Smooth muscle cell of the brain vasculature (primary cell): ENCODE results near the gene MGRN1.

ENCODE experiments used
- DNase-seq: peaks from one replicate; pipeline ENCODE4 v3.0.0-alpha.2; 2012; ENCODE audit warnings: low read depth, low spot score

Gene MGRN1

DNA sequence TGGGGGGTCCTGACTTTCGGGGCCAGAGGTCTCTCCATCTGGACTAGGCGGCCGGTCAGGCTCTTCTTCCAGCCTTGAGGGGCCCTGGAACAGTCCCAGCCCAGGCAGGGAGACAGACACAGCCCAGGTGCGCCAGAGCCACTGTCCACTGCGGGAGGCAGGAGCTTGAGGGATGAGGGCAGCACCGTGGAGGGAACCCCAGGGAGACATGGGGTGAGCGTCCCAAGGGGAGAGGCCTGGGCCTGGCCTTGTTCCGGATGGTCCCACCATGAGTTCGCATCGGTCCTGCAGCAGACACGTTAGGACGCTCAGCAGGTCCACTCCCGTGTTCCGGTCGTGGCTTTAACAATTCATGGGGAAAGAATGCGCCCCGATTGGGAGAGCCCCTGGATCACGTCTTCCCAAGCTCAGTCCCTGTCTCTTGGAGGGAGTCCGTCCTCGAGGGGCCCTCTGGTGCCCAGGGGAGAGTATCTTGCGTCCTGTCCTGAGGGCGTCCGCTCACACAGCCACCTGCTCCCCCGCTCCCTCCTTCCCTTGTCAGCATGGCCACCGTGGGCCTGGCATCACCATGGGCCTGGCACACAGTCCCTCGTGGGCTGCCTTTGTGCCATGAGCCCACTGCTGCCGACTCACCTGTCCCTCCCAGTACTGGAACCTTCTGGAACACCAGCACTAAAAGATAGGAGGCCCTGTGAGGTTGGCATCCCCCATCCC lies 62.0 kb downstream of the MGRN1 start:
- no peak for DNase-seq

GRCh38 chr16:4687416-4687815 lies 62.8 kb downstream of the MGRN1 start:
- no peak for DNase-seq

DNA sequence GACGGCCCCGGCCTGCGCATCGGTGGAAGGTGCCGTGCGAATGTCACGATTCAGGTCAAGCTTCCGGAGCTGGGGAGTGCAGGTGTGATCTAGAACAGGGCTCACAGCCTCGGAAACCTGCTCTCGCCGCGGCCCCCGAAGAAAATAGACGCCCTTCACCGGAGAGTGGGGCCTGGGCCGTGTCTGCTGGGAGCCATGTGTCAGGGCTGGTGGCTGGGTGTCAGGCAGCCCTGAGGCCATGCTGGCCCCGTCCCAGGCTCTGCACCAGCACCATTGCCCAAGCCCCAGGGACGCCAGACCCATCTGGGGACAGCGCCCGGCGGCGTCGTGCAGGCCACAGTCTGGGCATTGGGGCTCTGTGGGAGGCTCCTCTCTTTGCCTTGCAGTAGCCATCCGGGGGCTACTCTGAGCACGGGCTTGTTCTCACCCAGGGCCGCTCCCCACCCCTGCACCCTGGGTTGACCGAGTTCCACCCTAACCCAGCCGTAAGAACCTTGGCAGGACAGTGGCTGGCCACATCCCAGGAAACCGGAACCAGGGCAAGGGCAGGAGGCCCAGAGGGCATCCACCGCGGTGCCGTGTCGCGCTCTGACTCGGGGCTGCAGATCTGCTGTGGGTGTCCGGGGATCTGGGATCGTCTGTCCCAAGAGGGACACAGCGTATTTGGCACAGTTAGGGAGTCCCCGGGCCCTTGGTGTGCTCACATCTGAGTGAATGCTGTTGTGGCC lies 63.5 kb downstream of the MGRN1 start:
- no peak for DNase-seq

DNA sequence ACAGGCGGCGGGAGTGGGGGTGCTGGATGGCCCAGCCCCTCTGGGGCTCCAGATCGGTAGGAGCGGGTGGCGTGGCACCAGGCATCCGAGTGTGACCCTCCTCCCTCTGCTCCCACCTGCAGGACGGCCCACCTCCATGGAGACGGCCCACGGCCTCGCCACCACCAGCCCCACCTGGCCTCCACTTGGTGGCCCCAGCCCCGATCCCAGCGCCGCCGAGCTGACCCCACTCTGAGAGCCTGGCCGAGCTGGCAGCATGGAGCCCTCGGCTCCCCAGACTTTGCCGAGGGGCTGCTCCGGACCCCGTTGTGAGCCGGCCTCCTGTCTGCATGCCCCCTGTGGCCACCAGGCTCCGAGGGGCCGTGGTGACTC lies 64.0 kb downstream of the MGRN1 start:
- no peak for DNase-seq

DNA sequence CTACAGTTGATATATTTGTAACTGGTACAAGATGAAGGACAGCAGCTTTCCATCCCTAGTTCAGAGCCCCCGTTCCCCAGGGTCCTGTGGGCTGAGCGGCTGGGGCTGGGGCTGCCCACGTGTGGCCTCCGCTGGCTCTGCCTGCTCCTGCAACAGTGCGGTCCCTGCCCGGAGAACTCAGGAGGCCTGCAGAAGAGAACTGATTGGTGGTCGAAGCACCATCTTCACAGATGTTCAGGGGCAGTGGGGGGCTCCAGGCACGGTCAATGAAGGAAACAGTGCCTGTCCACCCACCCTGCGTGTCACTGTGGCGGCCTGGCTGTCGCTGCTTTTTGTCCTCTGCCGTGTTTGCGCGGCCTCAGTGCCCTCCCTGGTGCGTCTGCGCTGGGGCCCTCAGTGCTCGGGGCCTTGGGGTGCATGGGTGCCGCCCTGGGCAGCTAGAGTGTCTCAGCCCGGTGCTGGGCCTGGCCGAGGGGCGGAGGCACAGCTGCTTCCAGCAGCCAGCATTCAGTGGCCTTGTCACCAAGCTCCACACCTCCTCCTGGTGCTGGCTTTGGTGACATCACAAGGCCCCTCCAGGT lies 64.6 kb downstream of the MGRN1 start:
- no peak for DNase-seq

DNA sequence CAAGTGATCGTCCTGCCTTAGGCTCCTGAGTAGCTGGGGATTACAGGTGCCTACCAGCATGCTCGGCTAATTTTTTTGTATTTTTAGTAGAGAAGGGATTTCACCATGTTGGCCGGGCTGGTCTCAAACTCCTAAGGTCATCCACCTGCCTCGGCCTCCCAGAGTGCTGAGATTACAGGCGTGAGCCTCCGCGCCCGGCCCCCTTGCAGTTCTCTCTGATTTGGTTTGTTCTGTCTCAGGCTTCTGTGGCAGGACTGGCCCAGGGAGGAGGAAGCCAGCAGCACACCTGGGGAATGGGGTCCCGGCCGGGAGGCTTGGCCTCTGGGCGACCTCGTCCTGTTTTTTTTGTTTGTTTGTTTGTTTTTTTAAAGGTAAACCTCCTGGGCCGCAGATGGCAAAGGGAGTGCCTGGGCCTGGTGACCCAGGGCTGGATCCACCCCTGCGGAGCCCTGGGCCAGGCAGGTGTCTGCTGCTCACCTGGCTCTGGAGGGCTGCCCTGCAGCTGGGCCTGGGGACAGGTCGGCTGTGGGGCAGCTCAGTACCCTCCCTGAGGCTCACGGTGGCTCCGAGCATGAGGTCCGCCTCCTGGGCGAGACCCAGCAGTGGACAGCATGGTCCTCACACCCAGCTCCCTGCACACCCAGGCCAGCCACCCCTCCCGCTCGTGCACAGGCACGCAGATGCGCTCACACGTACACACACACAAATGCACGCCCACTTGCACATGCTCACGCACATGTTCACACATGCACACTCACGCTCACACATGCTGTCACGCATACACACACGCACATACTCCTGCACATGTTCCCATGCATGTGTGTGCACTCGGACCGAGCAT lies 65.5 kb downstream of the MGRN1 start:
- no peak for DNase-seq

GRCh38 chr16:4690946-4691665 lies 66.5 kb downstream of the MGRN1 start:
- DNase-seq, result no peak

- no peak for DNase-seq
These were observed 67.2 kb downstream of the MGRN1 start for GRCh38 chr16:4691666-4692412.

DNA sequence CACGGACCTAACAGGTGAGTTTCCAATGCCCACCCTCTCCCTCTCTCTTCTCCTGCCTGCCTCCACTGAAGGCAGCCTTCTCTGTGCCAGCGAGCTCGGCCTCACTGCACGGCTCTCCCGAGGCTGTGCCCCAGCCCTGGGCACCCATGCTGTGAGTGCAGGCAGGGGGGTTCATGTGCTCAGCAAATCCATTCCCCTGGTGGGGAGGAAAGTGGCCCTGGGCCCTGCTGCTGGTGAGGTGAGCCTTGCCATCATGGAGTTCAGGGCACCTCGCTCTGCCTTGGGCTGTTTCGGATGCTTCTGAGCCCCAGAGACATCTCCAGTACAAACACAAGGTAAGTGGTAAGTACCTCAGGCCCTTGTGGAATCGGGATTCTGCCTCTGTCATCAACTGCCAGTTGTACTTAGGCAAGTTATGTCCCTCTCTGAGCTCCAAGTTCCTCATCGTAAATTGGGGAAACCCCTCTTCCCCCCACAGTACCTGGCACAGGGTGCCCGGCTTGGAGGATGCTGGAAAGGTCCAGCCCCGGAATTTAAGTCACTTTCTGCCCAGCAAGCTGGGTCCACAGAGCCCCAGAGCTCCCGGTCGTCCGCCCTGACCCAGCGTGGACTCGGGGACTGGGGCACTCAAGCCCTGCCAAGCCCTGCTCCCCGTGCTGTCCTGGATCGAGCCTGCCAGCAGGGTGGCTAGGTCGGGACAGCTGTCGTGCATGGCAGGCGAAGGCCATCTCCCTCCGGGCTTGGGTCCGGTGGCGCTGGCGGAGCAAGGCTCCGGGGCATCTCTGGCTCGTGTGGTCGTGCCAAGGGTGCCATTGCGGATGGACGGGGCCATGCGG lies 68.1 kb downstream of the MGRN1 start:
- DNase-seq, result no peak

DNA sequence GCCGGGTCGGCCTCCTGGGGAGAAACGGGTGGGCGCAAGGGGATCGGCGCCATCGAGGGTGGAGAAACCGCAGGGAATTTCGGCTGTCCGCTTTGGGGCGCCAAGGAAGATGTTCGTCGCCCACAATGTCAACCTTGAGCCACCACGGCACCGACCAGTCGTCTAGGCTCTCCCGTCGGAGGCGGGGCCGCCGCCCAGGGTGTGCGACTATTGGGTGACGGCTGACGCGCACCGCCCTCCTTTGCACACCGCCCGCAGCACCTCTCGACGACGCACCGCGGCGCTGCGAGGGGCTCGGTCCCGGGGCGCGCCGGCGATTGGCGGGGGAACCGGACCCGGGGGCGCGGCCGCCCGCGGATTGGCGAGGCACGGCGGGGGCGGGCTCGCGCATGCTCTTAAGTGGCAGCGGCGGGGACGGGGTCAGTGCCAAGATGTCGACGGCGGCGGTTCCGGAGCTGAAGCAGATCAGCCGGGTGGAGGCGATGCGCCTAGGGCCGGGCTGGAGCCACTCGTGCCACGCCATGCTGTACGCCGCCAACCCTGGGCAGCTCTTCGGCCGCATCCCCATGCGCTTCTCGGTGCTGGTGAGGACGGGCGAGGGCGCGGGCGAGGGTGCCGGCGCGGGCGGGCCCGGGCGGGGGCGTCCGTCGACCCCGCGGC lies 68.8 kb downstream of the MGRN1 start, which contains the start of gene NUDT16L1:
TSS of gene NUDT16L1 (plus strand) at position 267 of the 660 bp plus-strand sequence. CDS start at position 432, 165 bp downstream.
- DNase-seq, result peak; percentile 83

- no peak for DNase-seq
These were observed 69.5 kb downstream of the MGRN1 start for GRCh38 chr16:4693956-4694641.

DNA sequence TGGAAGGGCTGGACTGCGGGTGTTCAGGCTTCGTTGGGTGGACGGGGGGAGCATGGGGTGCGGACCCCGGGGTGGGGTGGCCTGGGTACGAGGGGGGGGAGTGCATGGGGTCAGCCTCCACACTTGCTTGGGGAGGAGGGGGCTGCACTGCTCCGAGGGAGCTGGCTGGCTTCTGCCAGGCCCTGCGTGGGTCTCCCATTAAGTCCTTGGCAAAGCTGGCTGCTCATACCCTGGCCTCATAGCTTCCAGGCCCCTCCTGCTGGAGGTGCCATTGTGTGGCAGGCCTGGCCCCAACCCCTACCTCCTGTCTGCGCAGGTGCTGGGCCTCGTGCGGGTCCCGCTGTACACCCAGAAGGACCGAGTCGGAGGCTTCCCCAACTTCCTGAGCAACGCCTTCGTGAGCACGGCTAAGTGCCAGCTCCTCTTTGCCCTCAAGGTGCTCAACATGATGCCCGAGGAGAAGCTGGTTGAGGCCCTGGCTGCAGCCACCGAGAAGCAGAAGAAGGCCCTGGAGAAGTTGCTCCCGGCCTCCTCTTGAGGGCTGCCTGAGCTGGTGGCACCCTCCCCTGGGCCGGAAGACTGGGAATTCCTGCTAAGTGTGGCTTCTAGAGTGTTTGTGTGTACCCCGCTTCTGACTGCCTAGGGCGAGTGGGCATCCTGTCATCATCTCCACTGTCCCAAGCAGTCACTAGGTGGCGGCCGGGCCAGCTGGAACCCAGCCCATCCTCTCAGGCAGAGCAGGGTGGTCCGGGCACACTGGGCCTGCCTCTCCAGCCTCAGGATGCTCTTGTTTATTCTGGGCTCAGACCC lies 70.2 kb downstream of the MGRN1 start:
- DNase-seq, result no peak

DNA sequence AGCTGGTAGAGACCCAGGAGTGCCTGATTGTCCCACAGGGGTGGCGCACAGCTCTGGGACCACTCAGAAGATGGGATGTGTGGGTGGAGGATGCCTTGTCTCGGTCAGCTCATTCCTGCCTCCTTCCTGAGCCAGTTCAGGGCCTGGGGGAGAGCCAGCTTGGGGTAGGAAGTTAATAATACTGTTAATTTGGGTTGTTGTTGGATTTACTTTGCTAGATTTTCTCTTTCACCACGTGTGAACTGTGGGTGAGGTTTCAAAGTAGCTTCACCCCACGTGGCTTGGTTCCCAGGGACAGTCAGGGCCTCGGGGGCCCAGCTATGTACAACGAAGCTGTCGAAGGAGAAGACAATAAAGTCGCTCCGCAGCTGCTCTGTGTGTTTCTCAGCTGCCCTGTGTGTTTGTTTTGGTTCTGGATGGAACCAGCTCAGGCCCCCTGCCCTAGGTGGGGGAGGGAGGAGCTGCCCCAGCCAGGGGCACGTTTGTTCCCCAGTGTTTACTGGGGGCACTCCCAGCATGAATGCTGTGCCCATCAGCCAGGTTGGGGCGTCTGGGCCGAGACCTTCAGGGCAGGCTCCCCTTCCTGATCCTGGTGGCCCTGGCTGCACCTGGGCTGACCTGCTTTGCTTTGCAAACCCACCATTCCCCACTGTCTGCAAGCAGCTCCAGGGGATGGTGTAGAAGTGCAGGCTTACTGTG lies 71.0 kb downstream of the MGRN1 start:
- no peak for DNase-seq

GRCh38 chr16:4696172-4696904 lies 71.7 kb downstream of the MGRN1 start:
- DNase-seq, result no peak

DNA sequence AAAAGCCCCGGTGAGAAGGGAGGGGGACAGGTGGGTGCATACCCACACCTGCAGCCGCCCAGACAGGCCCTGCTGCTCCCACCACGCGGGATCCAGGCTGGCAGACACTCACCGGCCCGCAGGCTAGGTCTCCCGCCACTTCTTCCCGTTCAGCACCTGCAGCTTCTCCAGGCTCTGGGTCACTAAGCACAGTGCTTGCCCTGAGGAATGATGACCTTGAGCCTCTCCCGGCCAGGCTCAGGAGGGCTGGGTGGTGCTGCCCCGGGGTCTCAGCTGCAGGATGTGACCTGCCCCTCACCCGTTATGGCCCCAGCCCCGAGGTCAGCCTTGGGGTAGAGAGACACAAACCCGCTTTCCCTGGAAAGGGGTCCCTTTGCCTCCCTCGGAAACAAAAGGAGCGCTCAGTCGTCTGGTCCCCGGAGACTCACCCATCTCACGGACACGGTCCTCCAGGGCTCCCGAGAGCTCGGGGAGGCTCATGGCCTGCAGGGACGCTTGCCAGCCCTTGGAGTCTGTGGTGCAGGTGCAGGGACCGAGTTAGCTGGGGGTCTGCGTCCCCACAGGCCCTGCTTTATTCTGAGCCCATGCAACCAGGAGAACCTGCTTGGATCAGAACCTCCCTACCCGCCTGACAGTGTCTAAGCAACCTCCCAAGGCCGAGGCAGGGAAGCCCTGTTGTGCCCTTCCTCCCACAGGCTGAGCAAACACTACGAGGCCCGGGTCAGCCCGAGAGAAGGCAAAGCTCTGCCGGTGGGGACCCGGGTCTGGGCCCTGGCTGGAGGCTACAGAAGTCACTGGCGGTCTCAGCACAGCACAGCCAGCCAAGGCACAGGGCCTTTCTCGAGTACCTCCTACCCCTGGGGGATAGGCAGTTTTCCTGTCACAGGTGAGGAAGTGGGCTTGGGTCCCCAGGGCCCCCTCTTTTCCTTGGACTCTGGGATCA lies 72.5 kb downstream of the MGRN1 start:
- DNase-seq, result no peak
